Measurements from ENCODE around the gene ARHGEF7.

ARHGEF7 gene

DNA sequence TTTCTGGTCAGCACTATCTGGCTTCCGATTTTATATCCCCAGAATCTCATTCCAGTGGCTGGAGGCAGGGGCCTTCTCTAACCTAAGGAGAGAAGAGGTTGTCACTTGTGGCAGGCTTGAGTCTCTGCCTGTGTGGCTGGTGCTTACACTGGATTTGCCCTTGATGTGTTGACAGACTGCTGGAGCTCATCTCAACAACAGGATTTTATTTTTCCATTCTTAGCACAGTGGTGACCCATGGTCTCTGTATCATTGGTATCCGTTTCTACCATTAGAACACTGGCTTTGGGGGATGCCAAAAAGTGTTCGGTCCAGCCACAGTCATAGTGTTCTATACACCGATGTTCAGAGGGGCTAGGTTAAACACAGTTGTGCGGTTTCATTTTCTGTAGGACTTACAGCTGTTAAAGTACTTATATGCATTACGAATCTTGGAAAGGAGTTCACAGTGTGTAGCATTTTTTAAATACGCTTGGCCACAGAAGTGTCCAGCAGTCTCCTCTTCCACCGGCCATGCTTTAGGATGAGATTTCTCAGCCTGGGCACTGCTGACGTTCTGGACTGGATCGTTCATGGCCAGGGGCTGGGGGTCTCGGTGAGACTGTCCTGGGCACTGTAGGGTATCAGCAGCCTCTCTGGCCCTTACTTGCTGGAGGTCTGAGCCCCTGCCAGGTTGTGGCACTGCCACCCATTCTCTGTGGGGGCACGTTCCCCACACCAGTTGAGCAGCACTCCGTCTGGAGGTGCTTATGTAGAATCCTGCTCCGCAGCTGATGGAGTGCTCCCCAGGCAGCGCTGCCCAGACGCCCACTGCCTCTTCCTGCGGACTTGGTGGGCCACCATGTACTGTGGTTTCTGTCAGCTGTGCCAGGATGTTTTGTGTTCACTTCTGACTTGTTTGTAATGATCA is 163.9 kb downstream of the ARHGEF7 start:
- DNase-seq (ENCODE audit: low spot score): no peak

- DNase-seq (ENCODE audit: low spot score): no peak
Observed at GRCh38 chr13:111280226-111280625, 165.1 kb downstream of the ARHGEF7 start.

DNA sequence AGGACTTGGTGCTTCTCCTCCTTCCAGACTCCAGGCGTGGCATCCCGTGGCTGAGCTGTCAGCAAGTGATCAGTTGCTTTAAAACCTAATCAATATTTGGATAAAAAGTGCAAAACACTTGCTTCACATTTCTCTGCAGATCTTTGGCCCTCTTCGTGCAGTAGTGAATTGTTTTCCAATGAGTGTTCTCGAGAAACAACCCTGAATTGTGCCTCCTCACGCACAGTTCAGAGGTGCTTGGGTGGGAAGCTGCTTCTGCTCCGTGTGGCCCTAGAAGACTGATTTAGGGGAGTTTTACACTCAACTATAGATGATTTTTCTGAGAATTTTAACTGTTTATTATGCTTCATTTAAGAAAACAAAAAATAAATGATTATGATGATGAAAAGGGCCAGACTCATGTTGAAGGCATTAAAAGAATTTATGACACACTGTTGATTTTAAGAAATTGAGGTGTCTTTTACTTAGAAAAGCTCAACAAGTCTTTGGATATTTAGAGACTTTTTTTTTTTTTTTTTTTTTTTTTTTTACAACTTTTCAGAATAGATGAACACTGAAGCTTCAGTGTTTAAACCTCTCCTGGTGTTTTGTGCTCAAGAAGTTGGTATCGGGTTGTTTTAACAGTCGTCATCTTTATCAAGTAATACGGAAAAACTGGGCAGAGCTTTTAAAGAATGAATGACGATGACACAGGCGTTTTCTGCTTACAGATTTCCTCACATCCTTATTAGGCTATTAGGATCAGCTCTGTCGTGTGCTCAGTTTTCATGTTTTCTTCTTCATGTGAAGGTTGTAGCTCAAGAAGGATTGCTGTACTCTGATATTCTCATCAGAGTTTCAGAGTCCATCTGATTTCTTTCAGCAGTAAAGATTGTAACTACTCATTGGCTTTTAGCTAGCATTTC is 165.8 kb downstream of the ARHGEF7 start:
- DNase-seq (ENCODE audit: low spot score): no peak

- DNase-seq (ENCODE audit: low spot score): no peak
Observed at GRCh38 chr13:111281751-111282311, 166.7 kb downstream of the ARHGEF7 start.

DNA sequence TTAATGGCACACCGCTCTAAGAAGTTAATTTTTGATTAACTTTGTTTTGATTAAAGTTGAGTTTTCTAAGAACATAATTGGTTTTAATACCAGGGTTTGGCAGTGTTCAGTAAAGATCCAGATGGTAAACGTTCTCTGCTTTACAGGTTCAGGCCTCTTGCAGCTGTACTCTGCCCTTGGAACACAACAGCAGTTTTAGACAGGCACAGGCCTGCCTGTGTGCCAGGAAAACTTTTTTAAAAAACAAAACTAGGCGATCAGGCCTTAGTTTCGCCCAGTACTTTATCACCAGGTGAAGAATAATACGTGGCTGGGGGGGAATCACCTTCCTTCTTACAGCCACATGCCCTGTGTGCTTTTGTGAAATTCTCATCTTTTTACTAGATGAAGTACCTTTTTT is 167.3 kb downstream of the ARHGEF7 start:
- DNase-seq (ENCODE audit: low spot score): no peak

DNA sequence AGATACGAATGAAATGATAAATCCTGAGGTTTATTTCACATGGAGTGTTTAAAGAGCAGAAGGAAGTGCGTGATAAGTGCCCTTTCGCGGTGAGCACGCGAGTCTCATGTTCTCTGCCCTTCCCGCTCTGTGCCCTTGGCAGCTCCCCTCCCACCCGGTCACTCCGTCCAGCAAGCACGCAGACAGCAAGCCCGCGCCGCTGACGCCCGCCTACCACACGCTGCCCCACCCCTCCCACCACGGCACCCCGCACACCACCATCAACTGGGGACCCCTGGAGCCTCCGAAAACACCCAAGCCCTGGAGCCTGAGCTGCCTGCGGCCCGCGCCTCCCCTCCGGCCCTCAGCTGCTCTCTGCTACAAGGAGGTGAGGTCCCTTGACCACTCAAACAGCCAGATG is 167.9 kb downstream of the ARHGEF7 start:
- DNase-seq (ENCODE audit: low spot score): no peak

GRCh38 chr13:111283457-111283856 is 168.3 kb downstream of the ARHGEF7 start:
- DNase-seq (ENCODE audit: low spot score): no peak

DNA sequence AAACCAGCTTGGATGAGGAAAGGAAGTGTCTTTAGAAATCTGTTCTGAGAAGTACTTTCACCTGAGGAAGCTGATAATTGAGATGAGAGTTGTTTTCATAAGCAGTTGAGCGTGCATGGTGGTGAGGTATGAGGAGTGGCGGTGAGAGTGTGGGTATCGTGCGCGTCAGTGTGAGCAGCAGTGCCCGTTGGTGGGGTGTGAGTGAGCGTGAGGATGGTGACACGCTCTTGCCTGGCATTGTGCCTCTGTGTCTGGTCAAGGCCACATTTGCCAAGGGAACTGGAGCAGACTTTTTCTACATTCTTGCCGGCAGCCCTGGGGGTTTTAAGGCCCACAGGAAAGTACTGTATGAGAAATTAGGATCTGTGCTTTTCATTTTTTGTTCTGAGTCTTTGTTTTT is 168.9 kb downstream of the ARHGEF7 start:
- DNase-seq (ENCODE audit: low spot score): no peak

DNA sequence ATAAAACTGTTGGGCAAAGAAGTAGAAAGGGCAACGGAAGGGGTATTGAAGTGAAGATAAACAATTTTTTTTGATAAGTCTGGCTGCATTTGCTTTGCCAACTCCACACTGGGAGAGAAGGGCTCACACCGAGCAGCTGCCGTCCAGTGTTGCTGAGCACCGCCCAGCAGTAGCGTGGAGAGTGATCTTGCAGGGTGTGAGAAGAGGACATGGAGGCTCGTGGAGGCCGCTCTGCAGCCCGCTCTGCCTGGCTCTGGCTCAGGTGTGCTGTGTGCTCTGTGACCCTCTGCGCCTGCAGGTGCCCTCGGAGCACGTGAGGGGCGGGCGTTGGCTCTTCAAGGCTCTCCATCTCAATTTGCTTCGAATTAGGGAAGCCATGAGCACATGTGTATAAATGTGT is 169.5 kb downstream of the ARHGEF7 start:
- DNase-seq (ENCODE audit: low spot score): no peak

DNA sequence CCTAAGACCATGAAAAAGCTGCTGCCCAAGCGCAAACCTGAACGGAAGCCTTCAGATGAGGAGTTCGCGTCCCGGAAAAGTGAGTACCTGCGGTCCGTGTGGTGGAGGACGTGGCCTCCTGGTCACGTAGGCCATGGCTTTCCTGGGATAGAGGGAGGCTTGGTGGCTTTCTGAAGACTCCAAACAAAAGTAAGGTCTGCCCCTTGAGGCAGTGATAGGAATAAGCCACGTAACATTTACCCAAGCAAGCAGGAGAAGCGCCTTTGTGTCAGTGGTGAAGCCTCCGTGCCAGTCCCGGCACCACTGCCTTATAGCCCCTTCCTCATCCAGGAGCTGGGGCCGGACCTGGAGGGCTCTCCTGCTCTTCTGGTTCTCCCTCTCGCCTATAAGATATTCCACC is 171.1 kb downstream of the ARHGEF7 start:
- DNase-seq (ENCODE audit: low spot score): no peak

DNA sequence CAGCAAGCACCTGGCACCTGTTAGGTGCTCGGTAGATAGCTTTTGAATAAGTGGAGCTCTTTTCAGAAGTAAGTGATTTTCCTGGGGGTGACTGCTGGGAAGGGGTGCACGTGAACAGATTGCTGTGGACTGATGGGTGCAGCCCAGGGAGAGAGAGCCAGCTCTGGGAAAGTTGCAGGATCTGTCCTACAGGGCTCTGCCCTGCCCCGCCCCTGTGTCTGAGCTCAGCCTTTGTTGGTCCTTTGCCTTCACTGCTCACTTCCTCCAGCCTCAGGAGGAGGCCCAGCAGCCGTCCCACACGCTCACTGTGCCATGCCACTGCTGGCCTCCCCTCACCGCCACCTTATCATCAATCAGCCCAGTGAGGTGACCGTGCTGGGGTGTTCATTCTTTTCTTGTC is 171.6 kb downstream of the ARHGEF7 start:
- DNase-seq (ENCODE audit: low spot score): no peak

- DNase-seq (ENCODE audit: low spot score): no peak
Observed at GRCh38 chr13:111287201-111287600, 172.1 kb downstream of the ARHGEF7 start.

- no peak for DNase-seq (ENCODE audit: low spot score)
Observed at GRCh38 chr13:111288276-111288675, 173.2 kb downstream of the ARHGEF7 start.

GRCh38 chr13:111289251-111289650 is 174.1 kb downstream of the ARHGEF7 start:
- no peak for DNase-seq (ENCODE audit: low spot score)

- no peak for DNase-seq (ENCODE audit: low spot score)
Observed at GRCh38 chr13:111291908-111292307, 176.8 kb downstream of the ARHGEF7 start.

DNA sequence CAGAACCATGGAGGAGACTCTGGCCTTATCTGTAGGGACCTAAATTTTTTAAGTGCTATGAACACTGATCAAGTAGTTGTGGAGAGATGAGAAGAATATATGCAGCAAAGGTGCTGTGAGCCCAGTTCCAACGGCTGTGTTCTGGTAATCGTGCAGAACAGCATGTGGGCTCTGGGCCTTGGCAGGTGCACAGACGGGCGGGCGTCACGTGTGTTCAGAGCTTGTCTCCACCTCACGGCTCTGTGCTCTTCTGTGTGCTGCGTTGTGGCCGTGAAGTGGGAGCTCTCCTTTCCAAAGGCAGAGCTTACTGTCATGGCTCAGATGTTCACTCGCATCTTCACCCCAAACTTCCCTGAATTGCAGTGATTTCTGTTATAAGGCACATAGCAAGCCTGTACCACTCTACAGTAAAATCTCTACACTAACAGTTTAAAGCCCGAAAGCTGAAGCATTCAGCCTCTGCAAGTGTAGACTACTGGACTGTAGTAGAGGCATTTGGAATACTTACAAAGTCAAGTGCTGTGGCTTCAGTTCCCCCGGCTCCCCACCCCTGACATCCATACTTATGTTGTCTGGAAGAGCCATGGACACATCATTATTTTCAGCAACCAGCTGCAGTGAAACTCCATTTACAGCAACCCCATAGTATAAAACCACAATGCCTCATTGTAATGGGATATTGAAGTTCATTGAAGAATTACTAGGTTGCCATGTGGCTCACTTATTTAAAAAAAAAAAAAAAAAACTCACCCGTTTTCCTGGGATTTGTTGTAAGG is 177.8 kb downstream of the ARHGEF7 start:
- DNase-seq (ENCODE audit: low spot score): no peak

- no peak for DNase-seq (ENCODE audit: low spot score)
Observed at GRCh38 chr13:111295886-111296285, 180.8 kb downstream of the ARHGEF7 start.

DNA sequence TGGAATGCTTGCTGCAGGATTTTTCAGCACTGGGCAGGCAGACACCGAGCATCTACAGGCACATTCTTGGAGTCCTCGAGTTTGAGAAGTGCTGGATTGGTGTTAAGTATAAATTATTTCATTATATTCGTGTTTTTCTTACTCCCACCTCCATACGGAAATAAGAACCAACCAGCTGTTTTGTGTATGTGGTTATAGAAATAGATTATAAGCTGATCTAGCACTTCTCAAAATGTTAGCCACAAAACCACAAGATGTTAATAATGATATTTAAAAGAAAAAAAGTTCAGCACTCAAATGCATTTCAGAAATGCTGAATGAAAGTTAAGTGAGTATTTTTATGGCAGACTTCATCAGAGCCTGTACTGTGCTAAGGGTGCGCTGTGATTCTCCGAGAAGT is 181.3 kb downstream of the ARHGEF7 start:
- DNase-seq (ENCODE audit: low spot score): no peak

GRCh38 chr13:111298214-111298975 is 183.3 kb downstream of the ARHGEF7 start:
- no peak for DNase-seq (ENCODE audit: low spot score)

DNA sequence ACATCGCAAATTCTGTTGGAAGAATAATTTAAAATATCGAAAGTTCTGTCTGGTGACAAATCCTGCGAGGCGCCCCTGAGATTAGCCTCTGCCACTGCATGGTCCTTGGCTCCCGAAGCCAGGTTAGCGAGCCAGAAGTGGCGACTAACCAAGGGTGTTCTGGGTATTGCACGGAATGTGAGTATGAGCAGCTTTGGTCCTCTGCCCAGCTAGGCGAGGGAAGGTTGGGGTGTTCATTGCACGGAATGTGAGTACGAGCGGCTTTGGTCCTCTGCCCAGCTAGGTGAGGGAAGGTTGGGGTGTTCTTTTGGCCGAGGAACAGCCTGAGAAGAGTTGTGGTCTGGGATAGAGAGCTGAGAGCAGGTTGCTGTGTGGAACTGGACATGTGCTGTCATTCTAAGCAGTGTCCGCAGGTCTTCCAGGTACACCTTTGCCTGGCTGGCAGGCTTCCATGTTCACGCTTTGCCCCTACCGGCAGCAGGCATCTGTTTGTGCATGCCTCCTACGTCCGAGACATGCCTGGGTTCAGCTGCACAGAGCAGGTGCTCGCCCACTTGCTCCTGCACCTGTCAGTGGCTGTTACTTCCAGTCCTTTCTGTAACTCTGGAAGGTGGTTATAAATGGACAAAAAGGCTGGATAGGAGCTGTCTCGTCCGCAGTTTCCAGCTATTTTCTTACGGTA is 187.1 kb downstream of the ARHGEF7 start:
- no peak for DNase-seq (ENCODE audit: low spot score)

DNA sequence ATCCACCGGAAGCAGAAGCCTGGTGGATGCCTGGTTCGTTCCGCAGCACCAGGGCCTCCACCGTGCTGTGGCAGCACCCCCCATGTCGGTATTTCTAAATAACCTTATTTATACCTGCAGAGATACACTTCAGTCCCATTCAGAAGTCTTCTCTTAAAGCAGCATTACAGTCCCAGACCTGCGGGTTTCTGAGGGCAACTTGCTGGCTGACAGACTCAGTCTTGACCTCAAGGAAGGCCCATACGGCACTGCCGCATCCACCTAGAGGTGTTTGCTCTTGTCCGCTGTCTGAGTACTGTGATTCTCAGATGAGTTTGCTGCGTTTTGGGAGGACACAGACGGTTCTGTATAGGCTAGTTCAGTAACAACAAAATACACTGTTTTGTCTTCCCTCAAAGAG is 188.4 kb downstream of the ARHGEF7 start:
- DNase-seq (ENCODE audit: low spot score): no peak
